HG03575 (cell line): ENCODE results near the gene TMEM141.
"Not testable (repeated sequence)": the region's sequence is repeated elsewhere in the genome, so short reads cannot be mapped to it uniquely, and the experiment has no call there.

Experiments
- ATAC-seq: cut with Tn5 transposase; IDR thresholded peaks from one replicate; pipeline ENCODE4 v1.9.1; 2021; ENCODE audit not compliant: unreplicated experiment, insufficient number of reproducible peaks, low FRiP score; ENCODE audit errors: extremely low read depth

Gene TMEM141

DNA sequence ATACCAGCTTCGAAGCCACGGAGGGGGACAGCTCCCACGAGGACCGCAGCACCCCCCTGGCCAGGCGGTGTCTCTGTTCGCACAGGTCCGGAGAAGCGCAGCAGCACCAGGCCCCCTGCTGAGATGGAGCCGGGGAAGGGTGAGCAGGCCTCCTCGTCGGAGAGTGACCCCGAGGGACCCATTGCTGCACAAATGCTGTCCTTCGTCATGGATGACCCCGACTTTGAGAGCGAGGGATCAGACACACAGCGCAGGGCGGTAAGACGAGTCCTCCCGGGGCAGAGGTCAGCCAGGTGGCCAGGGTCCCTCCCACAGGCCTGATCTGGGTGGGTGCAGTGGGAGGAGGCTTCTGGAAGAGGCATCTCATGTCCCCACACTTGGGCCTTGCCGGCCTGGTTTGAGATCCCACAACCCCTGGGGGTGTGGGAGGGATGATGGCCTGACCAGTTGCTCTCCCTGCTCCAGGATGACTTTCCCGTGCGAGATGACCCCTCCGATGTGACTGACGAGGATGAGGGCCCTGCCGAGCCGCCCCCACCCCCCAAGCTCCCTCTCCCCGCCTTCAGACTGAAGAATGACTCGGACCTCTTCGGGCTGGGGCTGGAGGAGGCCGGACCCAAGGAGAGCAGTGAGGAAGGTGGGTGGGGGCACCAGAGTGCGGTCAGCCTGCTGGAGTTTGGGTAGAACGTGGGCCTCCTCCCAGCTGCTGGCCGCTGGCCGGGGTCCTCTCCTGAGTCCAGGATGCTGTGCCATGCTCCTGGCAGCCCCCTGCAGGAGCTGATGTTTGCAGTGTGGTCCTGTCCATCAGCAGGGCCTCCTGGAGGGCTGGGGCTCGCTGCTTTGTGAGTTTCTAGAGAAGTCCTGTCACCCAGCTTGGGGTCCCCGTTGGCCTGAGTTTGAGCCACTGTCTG lies 48.3 kb downstream of the TMEM141 start:
- no peak for ATAC-seq

DNA sequence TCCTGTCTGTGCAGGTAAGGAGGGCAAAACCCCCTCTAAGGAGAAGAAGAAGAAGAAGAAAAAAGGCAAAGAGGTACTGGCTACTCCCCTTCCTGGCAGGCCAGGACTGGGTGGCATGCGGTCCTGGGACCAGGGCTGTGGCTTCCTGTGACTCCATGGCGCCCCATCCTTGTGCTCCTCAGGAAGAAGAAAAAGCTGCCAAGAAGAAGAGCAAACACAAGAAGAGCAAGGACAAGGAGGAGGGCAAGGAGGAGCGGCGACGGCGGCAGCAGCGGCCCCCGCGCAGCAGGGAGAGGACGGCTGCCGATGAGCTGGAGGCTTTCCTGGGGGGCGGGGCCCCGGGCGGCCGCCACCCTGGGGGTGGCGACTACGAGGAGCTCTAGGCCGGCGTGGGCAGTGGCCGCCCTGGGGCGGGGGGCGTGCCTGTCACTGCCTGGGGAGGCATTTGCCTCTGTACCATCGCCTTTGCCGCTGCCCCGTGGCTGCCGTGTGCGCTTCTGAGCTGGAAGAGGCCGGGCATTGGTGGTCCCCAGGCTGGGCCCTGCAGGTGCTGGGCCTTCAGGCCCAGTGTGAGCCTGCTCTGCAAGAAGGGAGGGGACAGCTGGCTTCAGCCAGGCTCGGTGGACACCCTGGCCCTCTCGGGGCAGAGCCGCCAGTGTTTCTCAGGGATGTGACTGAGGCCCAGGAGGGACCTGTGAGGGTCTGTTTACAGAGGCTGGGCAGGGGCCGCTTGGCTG lies 49.2 kb downstream of the TMEM141 start:
- ATAC-seq, result no peak

DNA sequence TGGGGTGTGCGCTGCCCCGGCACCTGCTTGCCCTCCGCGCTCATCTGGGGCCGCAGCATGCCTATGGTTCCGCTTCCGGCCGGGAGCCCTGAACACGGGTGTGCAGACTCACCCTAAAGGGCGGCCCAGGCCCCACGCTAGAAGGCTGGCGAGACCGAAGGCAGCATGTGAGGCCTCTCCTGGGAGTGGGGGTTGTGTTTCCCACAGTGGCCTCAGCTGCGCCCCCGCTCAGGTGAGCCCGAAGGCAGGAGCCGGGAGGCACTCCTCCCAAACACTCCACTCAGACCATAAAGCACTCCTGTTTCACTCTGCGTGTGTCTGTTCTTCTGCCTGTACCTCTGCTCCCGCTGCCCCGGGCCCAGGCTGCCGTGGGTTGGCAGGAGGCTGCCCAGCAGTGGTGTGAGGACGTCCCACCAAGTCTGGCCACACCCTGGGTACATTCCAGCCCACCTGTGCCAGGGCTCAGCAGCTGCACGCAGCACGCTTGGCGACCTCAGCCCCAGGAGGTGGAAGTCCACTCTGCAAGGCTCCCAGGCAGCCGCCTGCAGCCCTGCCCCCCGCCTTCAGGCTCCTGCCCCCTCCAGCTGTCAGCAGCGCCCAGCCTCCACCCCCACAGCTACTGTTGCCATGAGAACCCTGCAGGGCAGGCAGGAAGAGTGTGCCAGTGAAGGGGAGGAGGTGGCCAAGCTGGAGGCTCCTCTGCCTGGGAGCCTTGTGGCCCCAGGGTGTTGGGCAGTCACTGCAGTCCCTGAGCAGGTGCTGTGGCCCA lies 49.9 kb downstream of the TMEM141 start:
- ATAC-seq, result no peak

DNA sequence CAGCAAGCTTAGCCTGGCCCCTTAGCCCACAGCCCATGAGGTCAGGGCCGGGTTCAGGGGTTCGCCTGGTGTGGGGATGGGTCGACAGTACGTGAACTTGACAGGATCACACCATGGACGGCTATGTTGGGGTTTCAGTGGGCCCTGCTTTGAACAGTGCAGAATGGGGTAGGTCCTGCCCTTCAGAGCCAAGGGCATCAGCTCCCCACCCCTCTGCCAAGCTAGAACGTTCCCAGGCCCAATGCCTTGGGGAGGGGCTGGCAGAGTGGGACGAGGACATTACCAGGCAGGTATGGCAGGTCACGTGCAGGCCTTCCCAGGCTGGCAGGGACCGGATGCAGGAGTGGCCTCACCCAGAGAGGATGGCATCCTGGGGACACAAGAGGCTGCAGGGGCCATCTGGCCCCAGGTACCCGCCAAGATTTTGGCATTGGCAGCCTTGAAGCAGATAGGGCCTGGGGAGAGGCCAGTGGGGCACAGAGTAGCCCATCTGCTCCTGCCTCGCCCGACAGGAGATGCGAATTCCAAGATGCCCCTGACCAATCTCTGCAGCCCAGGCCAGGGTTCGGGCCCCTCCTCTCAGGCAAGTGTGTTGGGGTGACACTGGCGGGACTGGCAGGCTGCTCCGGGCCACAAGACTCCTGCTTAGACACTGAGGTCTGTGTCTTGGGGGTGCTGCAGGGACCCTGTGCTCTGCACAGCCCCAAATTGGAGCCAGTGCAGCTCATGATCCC lies 50.7 kb downstream of the TMEM141 start:
- ATAC-seq, result not testable (repeated sequence)

DNA sequence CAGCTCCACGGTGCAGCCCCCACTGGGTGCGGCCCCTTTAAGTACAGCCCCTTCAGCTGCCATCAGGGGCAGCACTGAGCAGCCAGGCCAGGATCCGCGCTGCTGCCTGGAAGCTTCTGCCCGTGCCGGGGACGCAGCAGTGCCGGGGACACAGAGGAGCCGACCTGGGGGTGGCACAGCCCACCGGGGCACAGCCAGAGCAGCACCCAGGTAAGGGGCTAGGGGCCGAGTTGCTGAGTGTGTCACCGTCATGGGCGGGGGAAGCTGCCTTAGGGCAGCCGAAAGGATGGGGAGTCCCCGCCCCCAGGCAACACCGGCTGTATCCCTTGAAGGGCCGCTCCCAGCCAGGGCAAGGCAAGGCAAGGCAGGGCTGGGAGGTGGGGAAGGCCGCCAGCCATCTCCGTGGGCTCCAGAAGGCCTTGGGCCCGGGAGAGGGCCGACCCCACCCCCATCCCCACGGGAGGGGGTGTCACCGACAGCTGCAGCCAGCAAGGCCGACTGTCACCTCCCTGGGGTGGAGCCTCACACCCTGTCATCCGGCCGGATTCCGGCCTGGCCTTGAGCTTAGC lies 51.3 kb downstream of the TMEM141 start, which contains the start of gene AJM1:
Gene AJM1, plus strand, starts transcription at position 99 of the 569 bp plus-strand sequence. CDS start 1,937 bp downstream, outside the sequence.
- ATAC-seq, result not testable (repeated sequence)
